HG02852 (cell line): Measurements from ENCODE around the gene METTL5.
"Not testable (repeated sequence)": the region's sequence is repeated elsewhere in the genome, so short reads cannot be mapped to it uniquely, and the experiment has no call there.

Source experiments
- ATAC-seq: cut with Tn5 transposase; IDR thresholded peaks from one replicate; pipeline ENCODE4 v1.9.1; 2021; ENCODE audit warnings: mild to moderate bottlenecking, moderate library complexity; ENCODE audit not compliant: unreplicated experiment

Gene METTL5

DNA sequence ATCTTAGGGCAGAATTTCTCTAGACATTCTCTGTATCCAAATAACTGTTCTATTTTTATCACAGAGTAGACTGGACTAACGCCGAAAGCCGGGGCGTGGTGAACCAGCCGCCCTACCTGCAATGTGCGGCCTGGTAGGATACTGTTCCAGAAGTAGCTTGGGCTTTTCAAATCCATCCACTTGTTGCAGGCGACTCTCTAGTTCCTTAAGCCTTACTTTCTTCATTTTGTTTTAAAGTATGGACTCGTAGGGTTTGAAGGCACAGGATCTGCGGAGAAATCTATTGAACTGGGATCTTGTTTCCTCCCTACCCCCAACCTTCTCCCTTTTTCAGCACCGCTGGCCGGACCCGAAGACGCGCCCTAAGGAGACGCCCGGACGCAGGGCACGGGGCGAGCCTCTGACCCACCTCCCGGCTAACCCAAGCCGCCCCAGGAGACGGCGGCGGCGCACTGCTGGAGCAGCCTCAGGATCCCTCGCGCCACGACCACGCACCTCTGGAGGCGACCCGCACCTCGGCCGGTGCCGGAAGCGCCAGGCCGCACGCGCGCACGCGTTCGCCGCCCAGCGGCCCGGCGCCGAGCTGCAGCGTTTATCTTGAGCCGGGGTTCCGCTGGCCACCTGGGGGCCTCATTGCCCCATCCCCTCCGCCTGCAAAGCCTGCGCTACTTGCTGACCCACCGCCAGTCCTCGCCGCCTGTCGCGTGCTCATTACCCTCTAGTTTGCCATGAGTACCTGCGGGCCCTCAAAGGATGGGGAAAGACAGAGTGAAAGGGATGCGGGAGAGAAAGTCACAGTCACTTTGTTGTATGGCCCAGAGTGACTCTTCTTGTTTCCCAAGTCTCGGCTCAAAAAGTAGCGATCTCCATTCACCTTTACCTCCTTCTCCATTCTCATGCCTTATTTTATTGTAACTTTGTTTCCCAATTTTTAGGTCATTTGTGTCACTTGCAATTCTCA lies at the start of gene METTL5:
Gene METTL5 (minus strand): TSS at position 533 of the 961 bp plus-strand sequence. CDS start 308 bp downstream, at position 225.
- ATAC-seq: peak; percentile 61

DNA sequence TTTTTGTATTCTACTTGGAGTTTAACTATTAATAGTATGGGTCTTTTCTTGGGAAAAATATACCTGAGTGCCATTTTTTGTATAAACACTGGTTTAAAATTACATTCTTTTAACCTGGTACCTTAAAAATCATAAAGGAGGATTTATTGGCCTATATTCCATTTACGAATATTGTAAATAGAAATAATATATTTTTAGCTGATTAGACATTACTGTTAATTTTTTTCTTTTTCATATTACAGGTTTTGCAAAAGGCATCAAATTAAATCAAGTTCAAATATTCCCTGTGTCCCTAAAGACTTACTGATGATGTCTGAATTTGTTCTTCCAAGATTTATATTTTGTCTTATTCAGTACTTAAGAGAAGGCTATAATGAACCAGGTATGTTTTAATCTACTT lies 47.3 kb upstream of the METTL5 start:
- no peak for ATAC-seq

DNA sequence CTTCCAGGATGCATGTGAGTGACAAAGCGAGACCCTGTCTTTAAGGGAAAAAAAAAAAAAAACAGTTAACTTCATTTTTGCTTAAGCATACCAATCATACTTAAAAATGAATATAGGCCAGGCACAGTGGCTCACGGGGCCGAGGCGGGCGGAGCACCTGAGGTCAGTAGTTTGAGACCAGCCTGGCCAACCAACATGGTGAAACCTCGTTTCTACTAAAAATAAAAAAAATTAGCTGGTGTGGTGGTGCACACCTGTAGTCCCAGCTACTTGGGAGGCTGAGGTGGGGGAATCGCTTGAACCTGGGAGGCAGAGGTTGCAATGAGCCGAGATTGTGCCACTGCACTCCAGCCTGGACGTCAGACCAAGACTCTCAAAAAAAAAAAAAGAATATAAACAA lies 46.7 kb upstream of the METTL5 start:
- ATAC-seq: not testable (repeated sequence)

DNA sequence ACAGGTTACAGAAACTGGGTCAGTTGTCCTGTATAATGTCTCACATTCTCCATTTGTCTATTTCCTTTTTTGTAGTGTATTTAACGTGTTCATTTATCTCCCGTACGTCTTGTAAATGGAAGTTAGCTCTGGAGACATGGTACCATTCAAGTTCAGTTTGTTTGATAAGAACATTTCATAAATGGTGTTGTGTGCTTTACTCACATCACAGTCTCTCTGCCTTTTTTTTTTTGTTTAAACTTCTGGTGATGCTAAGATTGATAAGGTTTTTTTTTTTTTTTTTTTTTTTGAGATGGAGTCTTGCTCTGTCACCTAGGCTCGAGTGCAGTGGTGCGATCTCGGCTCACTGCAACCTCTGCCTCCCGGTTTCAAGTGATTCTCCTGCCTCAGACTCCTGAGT lies 44.2 kb upstream of the METTL5 start:
- no peak for ATAC-seq

DNA sequence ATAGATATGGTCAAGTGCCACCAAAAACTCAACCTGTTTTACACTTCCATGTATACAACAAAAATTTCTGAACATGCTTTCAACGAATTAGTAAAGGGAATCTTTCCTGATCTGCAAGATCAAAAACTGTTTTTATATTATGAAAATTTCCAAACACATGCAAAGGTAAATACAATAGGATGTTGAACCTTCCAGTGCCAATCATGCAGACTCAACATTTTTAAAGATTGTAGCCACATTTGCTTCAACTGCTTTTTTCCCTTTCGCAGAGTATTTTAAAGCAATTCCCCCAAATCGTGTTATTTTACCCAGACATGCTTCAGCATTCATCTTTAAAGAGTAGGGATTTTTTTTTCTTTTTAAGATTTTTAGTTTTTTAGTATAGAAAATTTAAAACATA lies 42.9 kb upstream of the METTL5 start:
- ATAC-seq: no peak

DNA sequence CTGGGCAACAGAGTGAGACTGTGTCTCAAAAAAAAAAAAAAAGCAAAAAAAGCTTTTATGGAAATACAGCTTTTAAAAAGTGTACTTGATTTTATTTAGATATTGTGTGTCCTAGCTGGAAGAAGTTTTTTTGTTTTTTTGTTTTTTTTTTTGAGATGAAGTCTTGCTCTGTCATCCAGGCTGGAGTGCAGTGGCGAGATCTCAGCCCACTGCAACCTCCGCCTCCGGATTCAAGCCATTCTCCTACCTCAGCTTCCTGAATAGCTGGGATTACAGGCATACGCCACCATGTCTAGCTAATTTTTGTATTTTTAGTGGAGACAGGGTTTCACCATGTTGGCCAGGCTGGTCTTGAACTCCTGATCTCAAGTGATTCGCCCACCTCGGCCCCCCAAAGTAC lies 41.5 kb upstream of the METTL5 start:
- ATAC-seq: not testable (repeated sequence)

DNA sequence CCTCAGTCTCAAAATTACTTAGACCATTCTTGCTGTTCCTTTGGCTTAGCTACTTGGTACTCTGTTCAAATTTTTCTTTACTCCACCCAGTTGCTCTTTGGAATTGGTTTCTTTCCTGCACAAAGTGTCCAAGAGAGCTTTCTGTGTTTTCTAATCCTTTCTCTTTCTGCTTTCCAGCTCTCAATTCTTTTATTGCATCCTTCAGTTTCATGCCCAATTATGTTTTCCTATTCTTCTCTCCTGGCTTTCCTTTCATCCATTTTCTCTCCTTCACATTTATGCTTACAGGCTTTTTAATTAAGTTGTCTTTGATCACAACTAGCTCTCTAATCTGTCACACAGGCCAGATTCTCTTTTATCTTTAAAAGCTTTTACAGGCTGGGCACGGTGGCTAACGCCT lies 40.8 kb upstream of the METTL5 start:
- no peak for ATAC-seq

DNA sequence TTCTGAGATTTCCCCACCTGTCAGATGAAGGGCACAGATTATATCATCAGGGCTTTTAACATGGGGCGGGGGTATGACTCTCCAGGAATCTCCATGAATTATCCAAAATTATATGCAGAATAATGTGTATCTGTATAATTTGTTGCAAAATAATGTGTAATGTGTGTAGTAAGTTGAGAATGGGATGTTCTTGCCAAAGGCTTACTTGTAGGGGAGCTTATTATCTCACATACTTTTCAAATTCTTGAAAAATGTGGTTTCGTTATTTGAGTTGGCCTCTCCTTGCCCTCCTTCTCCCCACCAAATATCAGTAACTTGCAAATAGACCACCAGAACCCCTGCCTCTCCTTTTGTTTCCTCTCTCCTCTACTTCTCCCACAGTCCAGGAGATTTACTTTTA lies 38.1 kb upstream of the METTL5 start:
- no peak for ATAC-seq

DNA sequence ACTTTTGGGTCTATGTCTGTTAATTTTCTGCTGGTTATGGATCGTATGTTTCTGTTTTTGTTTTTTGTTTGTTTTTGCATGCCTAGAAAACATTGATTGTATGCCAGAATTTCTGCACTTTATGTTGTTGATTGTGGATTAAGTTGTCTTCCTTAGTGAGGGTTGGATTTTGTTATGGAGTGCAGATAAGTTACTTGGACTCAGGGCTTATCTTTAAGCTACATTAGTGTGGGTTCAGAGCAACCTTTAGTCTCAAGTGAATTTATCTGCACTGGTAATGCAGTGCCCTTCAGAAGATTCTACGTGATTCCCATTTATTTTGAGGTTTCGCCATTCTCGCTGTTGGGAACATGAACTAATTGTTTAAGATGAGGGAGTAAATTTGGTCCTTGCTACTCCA lies 35.4 kb upstream of the METTL5 start:
- no peak for ATAC-seq

DNA sequence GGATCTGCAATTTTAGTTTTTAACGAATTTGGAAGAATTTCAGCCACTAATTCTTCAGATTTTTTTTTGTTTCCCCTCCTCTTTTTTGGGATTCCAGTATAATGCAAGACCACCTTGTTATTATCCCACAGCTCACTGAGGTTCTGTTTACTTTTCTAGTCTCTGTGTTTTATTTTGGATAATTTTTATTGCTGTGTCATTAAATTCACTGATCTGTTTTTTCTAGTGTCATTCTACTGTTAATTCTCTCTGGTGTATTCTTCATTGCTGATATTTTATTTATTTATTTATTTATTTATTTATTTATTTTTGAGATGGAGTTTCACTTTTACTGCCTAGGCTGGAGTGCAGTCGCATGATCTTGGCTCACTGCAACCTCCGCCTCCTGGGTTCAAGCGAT lies 34.7 kb upstream of the METTL5 start:
- no peak for ATAC-seq

DNA sequence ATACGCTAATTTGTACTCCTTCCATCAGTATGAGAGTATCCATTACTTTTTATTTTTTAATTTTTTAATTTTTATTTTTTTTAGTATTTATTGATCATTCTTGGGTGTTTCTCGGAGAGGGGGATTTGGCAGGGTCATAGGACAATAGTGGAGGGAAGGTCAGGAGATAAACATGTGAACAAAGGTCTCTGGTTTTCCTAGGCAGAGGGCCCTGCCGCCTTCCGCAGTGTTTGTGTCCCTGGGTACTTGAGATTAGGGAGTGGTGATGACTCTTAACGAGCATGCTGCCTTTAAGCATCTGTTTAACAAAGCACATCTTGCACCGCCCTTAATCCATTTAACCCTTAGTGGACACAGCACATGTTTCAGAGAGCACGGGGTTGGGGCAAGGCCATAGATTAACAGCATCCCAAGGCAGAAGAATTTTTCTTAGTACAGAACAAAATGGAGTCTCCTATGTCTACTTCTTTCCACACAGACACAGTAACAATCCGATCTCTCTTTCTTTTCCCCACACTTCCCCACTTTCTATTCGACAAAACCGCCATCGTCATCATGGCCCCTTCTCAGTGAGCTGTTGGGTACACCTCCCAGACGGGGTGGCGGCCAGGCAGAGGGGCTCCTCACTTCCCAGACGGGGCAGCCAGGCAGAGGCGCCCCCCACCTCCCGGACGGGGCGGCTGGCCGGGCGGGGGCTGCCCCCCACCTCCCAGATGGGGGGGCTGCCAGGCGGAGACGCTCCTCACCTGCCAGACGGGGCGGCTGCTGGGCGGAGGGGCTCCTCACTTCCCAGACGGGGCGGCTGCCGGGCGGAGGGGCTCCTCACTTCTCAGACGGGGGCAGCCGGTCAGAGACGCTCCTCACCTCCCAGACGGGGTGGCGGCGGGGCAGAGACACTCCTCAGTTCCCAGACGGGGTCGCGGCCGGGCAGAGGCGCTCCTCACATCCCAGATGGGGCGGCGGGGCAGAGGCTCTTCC lies 30.9 kb upstream of the METTL5 start:
- not testable (repeated sequence) for ATAC-seq

DNA sequence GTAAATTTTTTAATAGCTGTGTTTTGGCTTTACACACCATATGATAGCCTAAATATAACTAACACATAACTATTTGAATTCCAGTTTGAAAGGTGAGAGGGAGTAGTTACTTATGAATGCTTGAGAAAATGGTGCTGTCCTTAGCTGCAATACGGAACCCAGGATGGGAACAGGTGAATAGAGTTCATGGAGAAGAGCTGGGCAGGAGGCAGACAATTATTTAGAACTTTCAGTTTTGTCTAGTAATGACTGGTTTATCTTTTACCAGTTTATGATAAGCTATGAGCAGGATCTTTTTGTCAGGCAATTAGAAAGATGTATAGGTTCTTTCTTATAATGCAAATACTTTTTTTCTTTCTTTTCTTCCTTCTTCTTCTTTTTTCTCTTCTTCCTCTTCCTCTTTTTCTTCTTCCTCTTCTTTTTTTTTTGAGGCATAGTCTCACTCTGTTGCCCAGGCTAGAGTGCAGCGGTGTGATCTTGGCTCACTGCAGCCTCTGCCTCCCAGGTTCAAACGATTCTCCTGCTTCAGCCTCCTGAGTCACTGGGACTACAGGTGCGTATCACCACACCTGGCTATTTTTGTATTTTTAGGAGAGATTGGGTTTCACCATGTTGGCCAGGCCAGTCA lies 28.4 kb upstream of the METTL5 start:
- ATAC-seq: no peak

DNA sequence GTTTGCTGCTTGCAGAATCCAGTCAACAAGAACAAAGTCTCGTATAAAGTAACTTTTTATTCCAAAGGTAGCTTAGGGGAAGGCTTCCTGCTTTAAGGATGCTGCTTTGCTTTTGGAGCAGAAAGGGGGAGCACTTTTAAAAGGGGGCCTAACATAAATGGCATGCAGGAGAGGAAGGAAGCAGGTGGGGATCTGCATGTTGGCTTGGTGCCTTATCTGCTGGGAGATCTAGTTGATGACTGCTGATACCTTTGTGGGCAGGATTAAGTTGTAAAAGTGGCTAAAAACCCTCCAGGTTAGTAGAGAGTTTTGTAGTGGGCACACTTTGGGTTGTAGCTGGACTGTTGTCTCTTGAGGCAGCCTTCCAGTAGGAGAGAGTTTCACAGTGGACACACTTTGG lies 25.0 kb upstream of the METTL5 start:
- no peak for ATAC-seq

DNA sequence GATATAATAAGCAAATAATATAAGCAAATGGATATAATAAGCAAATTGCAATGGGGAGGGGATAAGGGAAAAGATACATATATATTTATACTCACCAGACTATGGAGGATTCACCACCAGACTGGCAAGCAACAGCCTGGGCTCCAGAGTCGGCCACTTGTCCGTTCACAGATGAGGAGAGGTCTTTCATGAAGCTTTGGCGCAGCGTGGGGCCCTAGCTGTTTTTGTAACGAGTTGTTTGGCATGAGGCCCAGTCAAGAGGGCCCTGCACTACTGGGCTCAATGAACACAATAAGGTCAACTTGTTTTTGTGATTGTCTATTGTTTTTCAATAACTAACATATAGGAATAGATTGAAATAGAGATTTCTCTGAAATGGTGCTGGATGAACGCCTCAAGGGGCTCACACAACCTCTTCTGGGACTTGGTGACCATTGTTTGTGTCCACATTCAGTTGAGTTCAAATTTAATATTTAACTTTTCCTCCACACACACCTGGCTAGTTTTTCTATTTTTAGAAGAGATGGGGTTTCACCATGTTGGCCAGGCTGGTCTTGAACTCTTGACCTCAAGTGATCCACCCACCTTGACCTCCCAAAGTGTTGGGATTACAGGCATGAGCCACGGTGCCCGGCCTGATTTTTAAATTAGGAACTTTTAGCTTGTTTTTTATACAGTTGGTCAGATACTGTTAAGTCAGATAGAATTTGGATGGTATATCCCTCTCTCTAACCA lies 24.4 kb upstream of the METTL5 start:
- ATAC-seq: not testable (repeated sequence)

DNA sequence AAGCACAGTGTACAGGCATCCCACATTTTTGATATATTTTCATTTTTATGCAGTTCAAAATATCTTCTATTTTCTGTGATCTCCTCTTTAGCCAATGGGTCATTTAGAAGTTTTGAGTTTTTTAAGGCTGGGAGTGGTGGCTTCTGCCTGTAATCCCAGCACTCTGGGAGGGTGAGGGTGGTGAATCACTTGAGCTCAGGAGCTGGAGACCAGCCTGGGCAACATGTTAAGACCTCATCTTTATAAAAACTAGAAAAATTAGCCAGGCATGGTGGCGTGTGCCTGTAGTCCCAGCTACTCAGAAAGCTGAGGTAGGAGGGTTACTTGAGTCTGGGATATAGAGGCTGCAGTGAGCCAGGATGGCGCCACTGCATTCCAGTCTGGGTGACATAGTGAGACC lies 20.3 kb upstream of the METTL5 start:
- no peak for ATAC-seq

DNA sequence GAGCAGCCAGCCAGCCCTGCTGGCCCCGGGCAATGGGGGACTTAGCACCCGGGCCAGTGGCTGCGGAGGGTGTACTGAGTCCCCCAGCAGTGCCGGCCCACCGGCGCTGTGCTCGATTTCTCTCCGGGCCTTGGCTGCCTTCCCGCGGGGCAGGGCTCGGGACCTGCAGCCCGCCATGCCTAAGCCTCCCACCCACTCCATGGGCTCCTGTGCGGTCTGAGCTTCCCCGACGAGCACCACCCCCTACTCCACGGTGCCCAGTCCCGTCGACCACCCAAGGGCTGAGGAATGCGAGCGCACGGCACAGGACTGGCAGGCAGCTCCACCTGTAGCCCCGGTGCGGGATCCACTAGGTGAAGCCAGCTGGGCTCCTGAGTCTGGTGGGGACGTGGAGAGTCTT lies 16.9 kb upstream of the METTL5 start:
- ATAC-seq: not testable (repeated sequence)

DNA sequence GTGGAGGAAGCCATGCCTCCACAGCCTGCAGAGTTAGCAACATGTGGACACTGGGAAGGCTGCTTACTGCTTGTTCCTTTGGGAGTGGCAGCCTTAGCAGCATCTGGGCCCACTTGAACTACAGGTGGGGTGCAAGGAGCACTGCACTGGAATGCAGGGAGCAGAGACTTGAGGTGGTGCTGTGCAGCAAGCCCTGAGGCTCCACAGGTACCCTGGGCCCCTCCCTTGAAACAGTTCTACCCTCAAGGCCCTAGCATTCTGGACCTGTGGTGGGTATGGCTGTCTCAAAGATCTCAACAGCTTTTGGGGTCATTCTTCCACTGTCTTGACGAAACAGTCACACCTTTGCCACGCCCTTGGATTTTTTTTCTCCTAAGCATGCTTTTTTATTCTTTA lies 16.0 kb upstream of the METTL5 start:
- no peak for ATAC-seq

DNA sequence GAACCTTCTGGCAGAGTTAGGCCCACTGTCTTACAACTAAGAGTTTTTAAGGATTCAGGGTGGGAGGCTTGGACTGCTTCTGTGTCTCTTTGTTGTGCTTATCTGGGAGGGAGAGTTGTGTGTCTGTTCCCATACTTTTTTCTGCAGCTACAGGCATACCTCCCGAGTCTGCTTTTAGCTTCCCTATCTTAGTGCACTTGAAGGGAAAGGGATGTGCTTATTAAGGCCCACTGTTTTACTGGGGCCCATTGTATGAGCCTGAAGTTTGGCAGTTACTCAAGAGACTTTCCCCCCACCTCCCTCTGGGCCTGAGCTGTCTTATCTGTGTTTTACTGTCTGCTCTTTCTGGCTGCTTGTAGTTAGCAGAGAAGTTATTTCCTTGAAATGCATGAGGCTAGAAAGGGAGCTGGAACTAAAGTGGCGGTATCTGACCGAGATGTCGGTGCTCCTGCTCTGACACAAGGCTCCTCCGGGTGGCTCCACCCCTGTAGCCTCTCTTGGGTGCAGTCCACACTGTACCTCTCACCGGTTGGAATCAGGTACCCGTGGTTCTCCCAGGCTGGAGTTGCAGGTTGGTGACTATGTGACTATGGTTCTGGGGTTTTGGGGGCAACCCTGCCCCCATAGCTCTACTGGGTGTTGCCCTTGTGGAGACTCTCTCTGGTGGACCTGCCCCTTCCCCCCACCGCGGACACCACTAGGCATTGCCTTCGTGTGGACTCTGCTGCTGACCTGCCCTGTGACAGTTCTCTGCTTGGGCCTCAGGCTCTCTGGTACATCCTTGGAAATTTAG lies 15.4 kb upstream of the METTL5 start:
- no peak for ATAC-seq

DNA sequence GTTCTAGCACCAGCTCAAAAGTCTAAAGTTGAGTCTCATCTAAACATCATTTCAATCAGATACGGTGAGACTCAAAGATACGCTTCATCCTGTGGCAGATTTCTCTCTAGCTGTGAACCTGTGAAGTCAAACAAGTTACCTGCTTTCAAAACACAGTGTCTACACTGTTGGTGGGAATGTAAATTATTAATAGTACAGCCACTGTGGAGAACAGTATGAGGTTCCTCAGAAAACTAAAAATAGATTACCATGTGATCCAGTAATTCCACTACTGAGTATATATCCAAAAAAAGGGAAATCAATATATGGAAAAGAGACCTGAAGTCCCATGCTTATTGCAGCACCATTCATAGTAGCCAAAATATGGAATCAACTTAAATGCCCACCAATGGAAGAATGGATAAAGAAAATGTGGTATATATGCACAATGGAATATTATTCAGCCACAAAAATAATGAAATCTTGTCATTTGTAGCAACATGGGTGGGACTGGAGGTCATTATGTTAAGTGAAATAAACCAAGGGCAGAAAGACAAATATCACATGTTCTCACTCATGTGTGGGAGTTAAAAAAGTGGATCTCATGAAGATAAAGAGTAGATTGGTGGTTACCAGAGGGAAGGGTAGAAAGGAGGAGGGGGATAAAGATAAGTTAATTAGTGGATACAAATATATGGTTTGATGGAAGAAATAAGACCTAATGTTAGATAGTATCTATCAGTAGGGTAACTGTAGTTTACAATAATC lies 14.2 kb upstream of the METTL5 start:
- no peak for ATAC-seq
